ENCODE results near the gene THSD8. TPM values are rescaled to one million over a fixed set of nuclear protein-coding genes. Genes with fewer than 3 reads are reported as not detected.
A peak's percentile ranks its signal among the peaks of the same experiment; 100 is the strongest.

THSD8 gene
- total and polyA plus RNA-seq, 2 of the 8 experiments (the other 6 are each of a cell fraction or from before 2014, with no cell fraction given): 8.2 to 42.3 TPM

GRCh38 chr19:12778905-12779161 lies 23.0 kb upstream of the THSD8 start:
- no peaks in the 10 kb centered on the region for H4K20me1 ChIP-seq (replicated peaks in 1 of 2; ENCODE audit: control insufficient read depth in 1 of 2, insufficient read depth in 2 of 2, low read length in 2 of 2)
- peak overlapping the region; percentile 35; the same call in 1 of the 2 replicates for H2BK12ac ChIP-seq (ENCODE audit: low read depth, low read length)
- H3K9me3 ChIP-seq (ENCODE audit: insufficient read depth in 2 of 2, low read depth in 1 of 2, low read length in 1 of 2): no peaks in the 10 kb centered on the region
- H3K14ac ChIP-seq (ENCODE audit: insufficient read length): no peak overlapping the region
- peak overlapping the region; percentile 22; the same call in 1 of the 2 replicates for H3K27ac ChIP-seq (ENCODE audit: low read depth, low read length)
- no peak overlapping the region for H3K23ac ChIP-seq (ENCODE audit: insufficient read length)
- 23% methylated on average over 6 of the region's 6 CpGs; no CpG with 5 or more reads in 1 of the 2 experiments for WGBS, 2 experiments (ENCODE audit: extremely low coverage in 1 of 2, insufficient coverage in 1 of 2, insufficient read length in 1 of 2, insufficient replicate concordance in 2 of 2, low coverage in 1 of 2, low lambda C conversion rate in 2 of 2, missing lambda C conversion rate in 1 of 2)
- peak overlapping the region; percentile 81 for H3K18ac ChIP-seq (ENCODE audit: extremely low read depth, low read length)
- H3K56ac ChIP-seq (replicated peaks; ENCODE audit: insufficient read length, low read depth, low read length): no peak overlapping the region
- no peak overlapping the region; the same call in 1 of the 2 replicates for H2AK5ac ChIP-seq (ENCODE audit: low read depth, low read length)
- H3K4me3 ChIP-seq (ENCODE audit: extremely low read depth in 1 of 4, insufficient read depth in 2 of 4, low read depth in 3 of 4, low read length in 4 of 4): peak overlapping the region; percentile 40 to 69 (median 62); a peak in 6 of 8 replicates
- peak overlapping the region; percentile 85 for H2BK5ac ChIP-seq (ENCODE audit: low read depth, low read length)
- H2AFZ ChIP-seq (ENCODE audit: low read length): no peak overlapping the region
- FAIRE-seq (no peak), DNase-seq (ENCODE audit: low read depth in 1 of 2, low spot score in 2 of 2) (no peak)
- no peak for TF ChIP-seq HDAC2 (IDR thresholded peaks at IDR 0.05; ENCODE audit: borderline replicate concordance in 1 of 2, low read depth in 2 of 2, low read length in 2 of 2)
- no peak for TF ChIP-seq ASH2L (IDR thresholded peaks at IDR 0.05; ENCODE audit: low read length)
- TF ChIP-seq EGR1 (IDR thresholded peaks at IDR 0.05; ENCODE audit: borderline replicate concordance, low read depth, low read length): no peak
- peak; percentile 40 for TF ChIP-seq CTBP2 (IDR thresholded peaks at IDR 0.05; ENCODE audit: borderline replicate concordance, insufficient read depth, insufficient read length, low read length)
- peak overlapping the region in 2 of 4 experiments; percentile 31 to 38; a peak in 3 of 7 replicates for H3K9ac ChIP-seq (replicated peaks in 1 of 4; ENCODE audit: extremely low read depth in 1 of 4, low read depth in 3 of 4, low read length in 3 of 4)
- peaks cover 27% of the 10 kb centered on the region; the same call in 1 of the 2 replicates for H3K23me2 ChIP-seq (ENCODE audit: low read depth, low read length)
- peak overlapping the region; percentile 8 for H3K4ac ChIP-seq (replicated peaks; ENCODE audit: insufficient read length, low read depth, low read length)
- peak overlapping the region; percentile 93 to 94 for H3K4me2 ChIP-seq (ENCODE audit: insufficient read depth in 1 of 2, low read depth in 2 of 2, low read length in 2 of 2)
- H3K4me1 ChIP-seq (replicated peaks in 1 of 4; ENCODE audit: control insufficient read depth in 3 of 4, insufficient read depth in 4 of 4, low read length in 3 of 4): peaks cover 4 to 30% (median 22%) of the 10 kb centered on the region in 4 experiments
- peak overlapping the region; percentile 36 for H4K8ac ChIP-seq (ENCODE audit: extremely low read depth, insufficient read depth, low read length)
- peak overlapping the region; percentile 84 for H4K5ac ChIP-seq (ENCODE audit: insufficient read length, low read depth, low read length)
- H2BK15ac ChIP-seq (ENCODE audit: low read length): no peak overlapping the region
- ChIA-PET CTCF (ENCODE audit: partially characterized antibody) (interaction anchor here (0.6 to 11.2 kb wide), 13 partner anchors 9 to 71 kb away, joined by 3 to 277 read pairs (median 4); partner anchors contain the start of genes JUNB, RTBDN and THSD8), POLR2A (ENCODE audit: partially characterized antibody) (interaction anchor here (1.0 to 16.6 kb wide), 9 partner anchors 9 to 155 kb away, joined by 3 to 317 read pairs (median 7); partner anchors contain the start of genes FARSA, GET3, JUNB and PRDX2)
- H4K91ac ChIP-seq (replicated peaks; ENCODE audit: insufficient read length, low read length): peak overlapping the region; percentile 80
- H3K36me3 ChIP-seq (ENCODE audit: control insufficient read depth in 2 of 4, insufficient read depth in 4 of 4, low read length in 3 of 4): no peaks in the 10 kb centered on the region
- no peaks in the 10 kb centered on the region for H3K79me1 ChIP-seq (ENCODE audit: low read depth, low read length)
- no peaks in the 10 kb centered on the region for H3K79me2 ChIP-seq (ENCODE audit: control insufficient read depth in 1 of 2, insufficient read depth in 2 of 2, low read length in 2 of 2)
- H3K27me3 ChIP-seq (replicated peaks in 1 of 4; ENCODE audit: control insufficient read depth in 3 of 4, extremely low read depth in 1 of 4, insufficient read depth in 3 of 4, low read length in 3 of 4): no peaks in the 10 kb centered on the region
- H2BK20ac ChIP-seq (ENCODE audit: low read length): no peak overlapping the region
- no peak overlapping the region for H2BK120ac ChIP-seq (replicated peaks; ENCODE audit: low read depth, low read length)

All from H1 (cell line).